Activated CD8-positive, alpha-beta memory T cell treated with anti-CD3 and anti-CD28 coated beads for 36 hours (primary cell): ENCODE data around the gene RETREG1. TPM values are rescaled to one million over a fixed set of nuclear protein-coding genes. Genes with fewer than 3 reads are reported as not detected.

ENCODE experiments used
- CTCF ChIA-PET: fragments of 350-600 bp; sonication (Branson Sonifier 250); formaldehyde crosslinking; loops from one replicate; lab custom pipeline; 2021; ENCODE audit warnings: antibody characterized with exemption; lab: Charles Lee
- POLR2A ChIA-PET: fragments of 350-600 bp; sonication (Branson Sonifier 250); formaldehyde crosslinking; loops from one replicate; lab custom pipeline; 2021; ENCODE audit warnings: antibody characterized with exemption; lab: Charles Lee
- total RNA-seq, 2 experiments: library from RNA; stranded (reverse); gene quantifications; one replicate each; pipeline ENCODE4 v1.2.3, GENCODE V29; 2021

Gene RETREG1
- total RNA-seq, 2 experiments from 2014 or later = 11.4 to 13.2 TPM

GRCh38 chr5:16567365-16567764 lies 49.4 kb downstream of the RETREG1 start:
- CTCF ChIA-PET = interaction anchor here (0.8 kb wide), 1 partner anchor 37 kb away, joined by 3 read pairs; no protein-coding TSS in a partner anchor
- POLR2A ChIA-PET = no interaction called here

GRCh38 chr5:16565118-16565517 lies 51.7 kb downstream of the RETREG1 start:
- ChIA-PET CTCF (no interaction called here), POLR2A (no interaction called here)

DNA sequence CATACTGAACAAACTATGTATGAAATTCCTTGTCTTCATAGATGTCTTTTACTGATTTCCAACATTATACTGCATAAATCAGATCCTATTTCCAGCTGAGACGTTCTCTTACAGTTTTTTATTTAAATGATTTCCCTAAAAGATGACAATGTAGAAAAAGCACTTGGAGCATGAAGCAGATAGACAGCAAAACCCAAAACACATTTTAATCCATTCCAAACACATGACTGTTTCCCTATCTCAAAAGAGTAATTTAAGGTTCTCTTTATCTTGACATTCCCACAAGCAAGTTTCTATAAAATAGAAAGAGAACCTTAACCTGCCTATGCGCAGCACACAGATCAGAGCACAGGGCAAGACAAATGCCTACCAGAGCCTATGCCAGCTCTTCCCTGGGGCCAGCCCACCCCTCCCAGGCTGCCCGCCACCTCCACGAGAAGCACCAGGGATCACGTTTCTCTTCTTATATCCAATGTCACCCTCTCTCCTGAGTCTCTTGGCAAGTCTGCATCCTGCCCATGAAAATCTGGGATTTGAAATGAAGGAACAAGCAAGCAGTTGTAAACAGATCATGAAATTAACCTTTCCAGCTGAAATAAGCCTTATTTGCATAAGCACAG lies 52.4 kb downstream of the RETREG1 start:
- CTCF ChIA-PET = no interaction called here
- POLR2A ChIA-PET = no interaction called here

GRCh38 chr5:16563686-16564085 lies 53.1 kb downstream of the RETREG1 start:
- POLR2A ChIA-PET = no interaction called here
- CTCF ChIA-PET = no interaction called here

- CTCF ChIA-PET = interaction anchor here (1.0 kb wide), 1 partner anchor 10 kb away, joined by 4 read pairs; no protein-coding TSS in a partner anchor
- POLR2A ChIA-PET = no interaction called here
Observed at GRCh38 chr5:16561660-16562059, 55.1 kb downstream of the RETREG1 start.

- ChIA-PET POLR2A (no interaction called here), CTCF (no interaction called here)
Observed at GRCh38 chr5:16559702-16560101, 57.1 kb downstream of the RETREG1 start.

DNA sequence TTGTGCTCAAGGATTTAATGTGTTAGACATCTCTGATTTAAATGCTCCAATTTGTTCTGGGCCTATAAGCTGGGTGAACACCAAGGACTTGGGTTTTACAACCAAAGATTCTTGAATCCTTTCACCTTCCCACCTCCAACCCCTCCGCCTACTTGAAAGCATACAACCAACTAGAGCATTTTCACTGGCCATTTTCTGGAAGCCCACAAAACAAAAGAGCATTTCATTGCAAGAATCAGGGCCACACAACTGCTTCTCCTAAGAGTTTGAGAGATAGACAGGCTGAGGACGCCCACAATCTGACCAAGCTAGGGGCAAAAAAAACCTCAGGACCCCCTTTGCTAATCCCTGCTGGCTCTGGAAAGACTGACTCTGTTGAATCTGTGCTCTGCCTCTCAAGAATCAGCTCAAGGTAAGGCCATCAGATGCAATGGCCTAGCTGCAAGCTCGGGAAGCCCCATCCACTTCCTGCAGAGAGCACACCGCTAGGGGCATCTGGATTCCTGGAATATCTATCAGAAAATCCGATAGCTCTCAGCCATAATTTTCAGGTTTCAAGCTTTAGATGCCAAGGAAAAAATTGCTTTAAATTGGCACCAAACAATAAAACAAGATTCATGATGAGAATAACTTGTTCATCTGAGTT lies 57.7 kb downstream of the RETREG1 start:
- CTCF ChIA-PET = no interaction called here
- POLR2A ChIA-PET = no interaction called here

DNA sequence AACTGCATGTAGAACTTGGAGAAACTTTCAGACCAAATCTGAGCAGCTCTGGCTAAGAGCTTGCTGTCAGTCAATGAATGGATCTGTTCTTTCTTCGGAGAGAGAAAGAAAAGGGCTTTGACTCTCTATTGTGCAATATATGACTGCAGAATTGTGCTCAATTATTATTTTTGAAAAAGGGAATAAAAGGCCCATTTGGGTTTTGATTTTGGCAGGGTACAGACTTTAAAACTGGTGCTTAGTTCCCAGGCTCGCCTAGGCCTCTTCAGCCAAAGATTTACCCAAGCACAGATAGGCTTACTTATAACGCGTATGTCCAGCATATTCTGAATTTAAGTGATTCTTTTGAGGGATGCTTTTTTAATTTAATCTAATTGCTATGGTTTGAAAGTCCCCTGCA lies 59.3 kb downstream of the RETREG1 start:
- POLR2A ChIA-PET = no interaction called here
- CTCF ChIA-PET = no interaction called here

- ChIA-PET POLR2A (no interaction called here), CTCF (no interaction called here)
Observed at GRCh38 chr5:16554110-16554509, 62.7 kb downstream of the RETREG1 start.

GRCh38 chr5:16552666-16553343 lies 64.0 kb downstream of the RETREG1 start:
- CTCF ChIA-PET = interaction anchor here (0.6 to 1.5 kb wide), 4 partner anchors 9 to 321 kb away, joined by 3 to 4 read pairs (median 3); no protein-coding TSS in a partner anchor
- POLR2A ChIA-PET = no interaction called here

DNA sequence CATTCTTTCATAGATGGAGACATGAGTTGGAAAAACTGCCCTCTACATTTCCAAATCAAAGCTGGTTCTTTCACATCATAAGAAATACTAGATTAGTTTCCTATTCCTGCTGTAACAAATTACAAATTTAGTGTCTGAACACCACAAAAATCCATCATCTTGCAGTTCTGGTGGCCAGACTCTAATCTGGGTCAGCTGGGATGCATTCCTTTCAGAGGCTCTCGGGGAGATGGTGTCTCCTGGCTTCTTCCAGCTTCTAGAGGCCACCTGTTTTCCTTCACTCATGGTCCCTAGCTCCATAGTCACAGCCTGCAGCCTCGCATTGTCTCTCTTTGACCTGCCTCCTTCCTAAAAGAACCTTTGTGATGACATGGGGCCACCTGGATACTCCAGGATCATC lies 65.2 kb downstream of the RETREG1 start:
- CTCF ChIA-PET = interaction anchor here (1.5 kb wide), 1 partner anchor 10 kb away, joined by 4 read pairs; no protein-coding TSS in a partner anchor
- POLR2A ChIA-PET = no interaction called here

GRCh38 chr5:16550316-16550952 lies 66.4 kb downstream of the RETREG1 start:
- POLR2A ChIA-PET = no interaction called here
- CTCF ChIA-PET = interaction anchor here (1.1 kb wide), 1 partner anchor 12 kb away, joined by 3 read pairs; no protein-coding TSS in a partner anchor

DNA sequence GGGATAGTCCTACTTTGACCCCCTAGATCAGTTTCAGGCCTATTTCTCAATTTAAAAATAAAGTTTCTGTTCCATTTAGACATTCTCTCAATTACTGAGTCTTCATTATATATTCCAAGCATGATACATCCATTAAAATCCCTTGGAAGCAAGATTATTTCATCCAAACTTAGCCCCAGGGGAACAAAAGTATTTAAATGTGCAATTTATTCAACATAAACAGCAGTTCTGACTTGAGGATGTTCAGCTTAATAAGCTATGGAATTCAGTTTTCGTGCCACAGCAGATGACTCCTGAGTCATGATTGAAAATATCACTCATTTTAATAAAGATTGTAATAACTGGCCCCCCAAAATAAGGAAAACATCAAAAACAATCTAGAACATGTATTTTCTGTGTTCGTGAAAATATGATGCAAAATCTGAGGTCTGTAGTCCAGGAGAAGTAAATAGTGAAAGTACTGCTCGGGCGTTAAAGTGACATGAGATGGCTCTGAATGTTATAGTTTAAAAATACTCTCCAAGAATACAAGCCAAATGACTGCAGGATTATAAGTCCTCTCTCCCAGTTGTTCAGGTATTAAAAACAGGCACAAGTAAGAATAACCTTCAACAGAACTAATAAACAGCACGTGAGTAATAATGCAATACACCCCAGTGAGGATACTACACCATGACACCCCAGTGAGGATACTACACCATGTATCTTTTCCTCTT lies 67.1 kb downstream of the RETREG1 start:
- CTCF ChIA-PET = interaction anchor here (1.4 kb wide), 1 partner anchor 94 kb away, joined by 3 read pairs; no protein-coding TSS in a partner anchor
- POLR2A ChIA-PET = no interaction called here

DNA sequence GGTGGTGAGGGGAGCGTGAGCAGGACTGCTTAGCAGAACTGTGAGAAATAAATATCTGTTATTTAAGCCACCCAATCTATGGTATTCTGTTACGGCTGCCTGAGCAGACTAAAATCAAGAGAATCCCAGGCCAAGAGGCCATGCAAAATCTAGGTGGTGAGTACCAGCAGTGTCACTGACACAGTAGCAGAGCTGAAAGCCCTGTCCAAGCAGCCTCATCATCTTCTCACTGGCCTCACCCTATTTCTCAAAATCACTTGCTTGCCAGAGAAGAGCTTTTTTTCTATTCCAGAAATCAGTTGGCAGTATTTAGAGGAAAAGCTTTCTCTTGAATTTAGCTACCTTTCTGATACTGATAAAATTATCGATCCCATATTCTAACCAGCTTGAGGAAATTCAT lies 68.0 kb downstream of the RETREG1 start:
- CTCF ChIA-PET = interaction anchor here (1.4 kb wide), 1 partner anchor 93 kb away, joined by 3 read pairs; no protein-coding TSS in a partner anchor
- POLR2A ChIA-PET = no interaction called here

DNA sequence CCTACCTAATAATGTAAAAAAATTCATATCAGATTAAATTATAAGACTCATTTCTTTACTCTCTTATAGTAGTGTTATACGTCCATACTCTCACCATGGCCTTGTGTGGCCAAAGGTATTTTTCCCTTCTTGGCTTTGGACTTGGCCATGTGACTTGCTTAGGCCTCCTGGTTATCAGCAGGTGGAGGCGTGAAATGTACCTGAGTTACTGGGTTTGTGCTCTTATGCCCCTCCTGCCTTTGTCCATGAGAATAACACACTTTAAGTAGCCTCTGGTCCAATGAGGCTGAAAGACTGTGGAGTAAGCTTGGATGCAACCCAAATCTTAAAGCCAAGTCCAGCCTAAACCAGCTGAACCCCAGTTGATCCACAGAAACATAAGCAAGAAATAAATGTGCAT lies 68.7 kb downstream of the RETREG1 start:
- CTCF ChIA-PET = interaction anchor here (1.4 kb wide), 1 partner anchor 92 kb away, joined by 3 read pairs; no protein-coding TSS in a partner anchor
- POLR2A ChIA-PET = no interaction called here

GRCh38 chr5:16547200-16547842 lies 69.5 kb downstream of the RETREG1 start:
- ChIA-PET POLR2A (no interaction called here), CTCF (no interaction called here)

DNA sequence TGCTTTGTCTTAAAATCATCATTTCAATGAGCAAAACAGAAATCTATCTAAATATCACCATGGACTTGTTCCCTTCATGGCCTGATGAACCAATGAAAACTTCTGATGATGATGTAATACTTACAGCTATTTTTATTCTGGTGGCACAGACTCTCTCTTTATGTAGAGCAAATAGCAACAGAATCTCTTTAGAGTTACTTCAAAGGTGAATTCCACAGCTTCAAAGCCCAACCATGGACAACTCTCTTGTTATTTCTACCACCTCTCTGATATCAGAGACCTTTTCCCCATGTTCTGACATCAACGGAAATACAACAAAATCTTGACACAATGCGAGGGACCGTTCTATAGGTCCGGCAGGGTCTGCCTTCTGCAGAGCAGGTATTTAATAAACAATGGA lies 70.1 kb downstream of the RETREG1 start:
- POLR2A ChIA-PET = no interaction called here

DNA sequence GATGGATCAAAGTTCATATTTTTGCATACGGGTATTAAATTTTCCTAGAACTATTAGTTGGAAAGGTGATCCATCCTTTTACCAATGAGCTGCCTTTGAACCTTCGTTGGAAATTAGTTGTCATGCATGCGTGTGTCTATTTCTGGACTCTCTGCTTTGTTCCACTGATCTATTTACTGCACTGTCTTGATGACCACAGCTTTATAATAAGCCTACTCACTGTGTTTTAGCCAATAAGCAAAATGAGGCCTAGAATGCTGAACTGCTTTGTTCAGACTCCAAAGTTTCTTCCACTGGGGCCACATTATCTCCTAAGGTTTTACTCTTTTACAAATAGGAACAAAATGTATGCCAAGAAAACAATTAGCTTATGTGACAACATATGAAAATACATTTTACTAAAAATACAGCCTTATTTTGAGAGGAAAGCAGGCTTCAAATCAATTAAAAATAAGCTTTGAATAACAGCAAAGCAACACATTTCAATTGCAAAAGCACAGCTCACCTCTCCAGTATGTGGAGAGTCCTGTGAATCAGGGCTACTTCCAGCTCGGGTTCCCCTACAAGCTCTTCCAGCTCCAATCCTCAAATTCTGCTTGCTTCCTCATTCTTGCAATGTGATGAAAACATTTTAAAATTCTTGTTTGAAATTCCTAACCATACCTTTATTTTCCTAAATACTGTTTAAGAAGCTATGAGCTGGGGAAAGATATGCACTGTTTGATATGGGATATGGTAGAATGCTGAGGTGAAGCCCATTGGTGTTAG lies 72.0 kb downstream of the RETREG1 start:
- CTCF ChIA-PET = interaction anchor here (1.2 kb wide), 1 partner anchor 89 kb away, joined by 3 read pairs; no protein-coding TSS in a partner anchor
- POLR2A ChIA-PET = interaction anchor here (0.5 kb wide), 1 partner anchor 43 kb away, joined by 3 read pairs; no protein-coding TSS in a partner anchor

More for the DNA sequence above, 70.1 kb downstream of the RETREG1 start:
- CTCF ChIA-PET = no interaction called here
